ENCODE data around the gene MBD5.

GRCh38 chr2:148306027-148306426 is 285.1 kb downstream of the MBD5 start:
- no peak for TF ChIP-seq MAFK (IDR thresholded peaks at IDR 0.05; ENCODE audit: partially characterized antibody)
- TF ChIP-seq RFX5 (IDR thresholded peaks at IDR 0.05), result no peak
- TF ChIP-seq JUNB (IDR thresholded peaks at IDR 0.05), result no peak
- no peak for TF ChIP-seq CTCF (IDR thresholded peaks at IDR 0.05)
- TF ChIP-seq NFE2L2 (conservative IDR thresholded peaks at IDR 0.05; ENCODE audit: low read length), result no peak
- TF ChIP-seq POLR2A (IDR thresholded peaks at IDR 0.05; ENCODE audit: low read length), result no peak
- no peak for TF ChIP-seq ZC3H11A (IDR thresholded peaks at IDR 0.05)
- no peak for TF ChIP-seq MAX (IDR thresholded peaks at IDR 0.05)
- no peak for TF ChIP-seq EP300 (IDR thresholded peaks at IDR 0.05)
- TF ChIP-seq REST (IDR thresholded peaks at IDR 0.05), result no peak
- TF ChIP-seq MAZ (IDR thresholded peaks at IDR 0.05; ENCODE audit: borderline replicate concordance, low read depth, low read length), result no peak

Measured in A549 (cell line).